HG03025 (cell line): ENCODE measurements around the gene EXOSC7.

Experiments used
- ATAC-seq: cut with Tn5 transposase; IDR thresholded peaks from one replicate; pipeline ENCODE4 v1.9.1; 2021; ENCODE audit warnings: mild to moderate bottlenecking, moderate library complexity; ENCODE audit not compliant: unreplicated experiment, low FRiP score

EXOSC7 gene

GRCh38 chr3:45020534-45020933 is 44.5 kb downstream of the EXOSC7 start:
- no peak for ATAC-seq

- no peak for ATAC-seq
Observed at GRCh38 chr3:45021524-45022297, 45.7 kb downstream of the EXOSC7 start.

- no peak for ATAC-seq
Observed at GRCh38 chr3:45023675-45024074, 47.6 kb downstream of the EXOSC7 start.

GRCh38 chr3:45024542-45025255 is 48.7 kb downstream of the EXOSC7 start:
- ATAC-seq: no peak

- ATAC-seq: no peak
Observed at GRCh38 chr3:45026038-45026437, 50.0 kb downstream of the EXOSC7 start, which contains the start of gene CLEC3B. TSS of gene CLEC3B (plus strand) at chr3:45026303. CDS start at chr3:45026363, 60 bp downstream.

- ATAC-seq: no peak
Observed at GRCh38 chr3:45026957-45027356, 50.9 kb downstream of the EXOSC7 start.

GRCh38 chr3:45027441-45027840 is 51.4 kb downstream of the EXOSC7 start:
- ATAC-seq: no peak

GRCh38 chr3:45029216-45029615 is 53.2 kb downstream of the EXOSC7 start:
- ATAC-seq: no peak

GRCh38 chr3:45029661-45030060 is 53.6 kb downstream of the EXOSC7 start:
- ATAC-seq: no peak

GRCh38 chr3:45031531-45031930 is 55.5 kb downstream of the EXOSC7 start:
- no peak for ATAC-seq

- ATAC-seq: no peak
Observed at GRCh38 chr3:45032113-45032512, 56.1 kb downstream of the EXOSC7 start.

GRCh38 chr3:45033791-45034190 is 57.7 kb downstream of the EXOSC7 start:
- no peak for ATAC-seq

GRCh38 chr3:45034612-45035252 is 58.7 kb downstream of the EXOSC7 start:
- no peak for ATAC-seq

- no peak for ATAC-seq
Observed at GRCh38 chr3:45035441-45036301, 59.6 kb downstream of the EXOSC7 start.

- ATAC-seq: peak; percentile 61
Observed at GRCh38 chr3:45037720-45038455, 61.8 kb downstream of the EXOSC7 start.

- no peak for ATAC-seq
Observed at GRCh38 chr3:45041666-45042065, 65.6 kb downstream of the EXOSC7 start.

GRCh38 chr3:45042162-45042561 is 66.1 kb downstream of the EXOSC7 start:
- ATAC-seq: no peak

- ATAC-seq: no peak
Observed at GRCh38 chr3:45043728-45044299, 67.8 kb downstream of the EXOSC7 start.

- no peak for ATAC-seq
Observed at GRCh38 chr3:45048244-45048643, 72.2 kb downstream of the EXOSC7 start.
